H1 (cell line): ENCODE measurements around the gene ASAP3. TPM values are rescaled to one million over a fixed set of nuclear protein-coding genes. Genes with fewer than 3 reads are reported as not detected.

Experiments used
- CTCF ChIA-PET: fragments of 300-600 bp; sonication (Branson Sonifier 250); formaldehyde crosslinking; loops from one replicate; lab custom pipeline; 2021; ENCODE audit not compliant: partially characterized antibody; lab: Charles Lee
- POLR2A ChIA-PET: fragments of 300-600 bp; sonication (Branson Sonifier 250); formaldehyde crosslinking; loops from one replicate; lab custom pipeline; 2021; ENCODE audit warnings: inconsistent platforms; ENCODE audit not compliant: partially characterized antibody; lab: Charles Lee
- DNase-seq, 2 experiments: peaks; one replicate each; pipeline versions ENCODE4 v3.0.0 to v3.0.0-alpha.2; 2010 to 2022; ENCODE audit warnings: low spot score in 2 of 2, low read depth in 1 of 2, mixed read lengths in 1 of 2
- FAIRE-seq: peaks from 2 replicates; lab custom pipeline; 2011; peaks lifted over from hg19 to GRCh38; lab: Jason Lieb, UNC
- H2AFZ ChIP-seq: 2 replicates; pipeline ENCODE4 v1.8.1; 2012; ENCODE audit warnings: low read length, inconsistent platforms
- H2AK5ac ChIP-seq: 2 replicates; pipeline ENCODE4 v1.6.1; 2013; ENCODE audit warnings: low read depth, low read length
- H2BK120ac ChIP-seq: replicated peaks from 2 replicates; pipeline ENCODE3; 2013; ENCODE audit warnings: low read depth, low read length, inconsistent platforms
- H2BK12ac ChIP-seq: 2 replicates; pipeline ENCODE4 v1.6.1; 2013; ENCODE audit warnings: low read depth, low read length
- H2BK15ac ChIP-seq: 2 replicates; pipeline ENCODE4 v1.6.1; 2013; ENCODE audit warnings: low read length
- H2BK20ac ChIP-seq: 2 replicates; pipeline ENCODE4 v1.6.1; 2013; ENCODE audit warnings: low read length
- H2BK5ac ChIP-seq: 2 replicates; pipeline ENCODE4 v1.6.1; 2013; ENCODE audit warnings: low read depth, low read length
- H3K14ac ChIP-seq: 2 replicates; pipeline ENCODE4 v1.6.1; 2013; ENCODE audit warnings: inconsistent platforms; ENCODE audit not compliant: insufficient read length
- H3K18ac ChIP-seq: 2 replicates; pipeline ENCODE4 v1.6.1; 2013; ENCODE audit warnings: low read length; ENCODE audit errors: extremely low read depth
- H3K23ac ChIP-seq: 2 replicates; pipeline ENCODE4 v1.6.1; 2013; ENCODE audit warnings: inconsistent platforms; ENCODE audit not compliant: insufficient read length
- H3K23me2 ChIP-seq: 2 replicates; pipeline ENCODE4 v1.6.1; 2013; ENCODE audit warnings: low read depth, low read length
- H3K27ac ChIP-seq: 2 replicates; pipeline ENCODE4 v1.6.1; 2011; ENCODE audit warnings: low read depth, low read length, inconsistent platforms
- H3K27me3 ChIP-seq, 4 experiments: replicated peaks in 1 of 4; 1 replicate in 1 of 4; 2 replicates in 3 of 4; pipeline versions ENCODE4 v1.6.1 to v1.8.1; 2011 to 2013; ENCODE audit warnings: low read length in 3 of 4, mild to moderate bottlenecking in 3 of 4, inconsistent platforms in 2 of 4, mixed read lengths in 2 of 4, moderate library complexity in 1 of 4; ENCODE audit not compliant: control insufficient read depth in 3 of 4, insufficient read depth in 3 of 4; ENCODE audit errors: extremely low read depth in 1 of 4
- H3K36me3 ChIP-seq, 4 experiments: 2 replicates each; pipeline versions ENCODE4 v1.6.1 to v1.8.1; 2011 to 2013; ENCODE audit warnings: mild to moderate bottlenecking in 4 of 4, low read length in 3 of 4, moderate library complexity in 2 of 4, control low read depth in 1 of 4, inconsistent platforms in 1 of 4; ENCODE audit not compliant: insufficient read depth in 4 of 4, control insufficient read depth in 2 of 4
- H3K4ac ChIP-seq: replicated peaks from 2 replicates; pipeline ENCODE3; 2013; ENCODE audit warnings: low read length, low read depth, mixed read lengths, inconsistent platforms; ENCODE audit not compliant: insufficient read length
- H3K4me1 ChIP-seq, 4 experiments: replicated peaks in 1 of 4; 1 replicate in 1 of 4; 2 replicates in 3 of 4; pipeline versions ENCODE4 v1.6.1 to v1.8.1; 2011 to 2013; ENCODE audit warnings: low read length in 3 of 4, inconsistent platforms in 2 of 4, mixed read lengths in 1 of 4; ENCODE audit not compliant: insufficient read depth in 4 of 4, control insufficient read depth in 3 of 4
- H3K4me2 ChIP-seq, 2 experiments: 2 replicates each; pipeline versions ENCODE4 v1.6.1 to v1.8.1; 2011 to 2013; ENCODE audit warnings: low read depth in 2 of 2, low read length in 2 of 2, control low read depth in 1 of 2, inconsistent platforms in 1 of 2, mild to moderate bottlenecking in 1 of 2; ENCODE audit not compliant: insufficient read depth in 1 of 2
- H3K4me3 ChIP-seq, 4 experiments: fragments of 200-600, 300-600 bp in 1 of 4; sonication (generic), shearing (Covaris generic), sonication (Bioruptor Twin) in 1 of 4; 2 replicates each; pipeline versions ENCODE4 v1.5.1 to v1.8.1; 2011 to 2016; ENCODE audit warnings: low read length in 4 of 4, low read depth in 3 of 4, control low read depth in 2 of 4, inconsistent platforms in 2 of 4, mild to moderate bottlenecking in 2 of 4, mixed read lengths in 1 of 4, moderate library complexity in 1 of 4; ENCODE audit not compliant: insufficient read depth in 2 of 4; ENCODE audit errors: extremely low read depth in 1 of 4
- H3K56ac ChIP-seq: replicated peaks from 2 replicates; pipeline ENCODE3; 2013; ENCODE audit warnings: low read depth, mild to moderate bottlenecking, mixed read lengths, low read length, inconsistent platforms; ENCODE audit not compliant: insufficient read length
- H3K79me1 ChIP-seq: 2 replicates; pipeline ENCODE4 v1.6.1; 2013; ENCODE audit warnings: low read depth, low read length, control low read depth
- H3K79me2 ChIP-seq, 2 experiments: 2 replicates each; pipeline versions ENCODE4 v1.6.1 to v1.8.1; 2012 to 2013; ENCODE audit warnings: low read length in 2 of 2, mild to moderate bottlenecking in 2 of 2, inconsistent platforms in 1 of 2; ENCODE audit not compliant: insufficient read depth in 2 of 2, control insufficient read depth in 1 of 2
- H3K9ac ChIP-seq, 4 experiments: replicated peaks in 1 of 4; 1 replicate in 1 of 4; 2 replicates in 3 of 4; pipeline versions ENCODE4 v1.6.1 to v1.8.1; 2011 to 2013; ENCODE audit warnings: low read depth in 3 of 4, low read length in 3 of 4, control low read depth in 2 of 4, mild to moderate bottlenecking in 2 of 4, moderate library complexity in 2 of 4, inconsistent platforms in 1 of 4; ENCODE audit errors: extremely low read depth in 1 of 4
- H3K9me3 ChIP-seq, 2 experiments: 2 replicates each; pipeline versions ENCODE4 v1.6.1 to v1.8.1; 2012 to 2013; ENCODE audit warnings: mild to moderate bottlenecking in 2 of 2, moderate library complexity in 2 of 2, control low read depth in 1 of 2, inconsistent platforms in 1 of 2, low read depth in 1 of 2, low read length in 1 of 2, mixed read lengths in 1 of 2; ENCODE audit not compliant: insufficient read depth in 2 of 2
- H4K20me1 ChIP-seq, 2 experiments: replicated peaks in 1 of 2; 2 replicates each; pipeline versions ENCODE3 to v1.8.1; 2011 to 2013; ENCODE audit warnings: inconsistent platforms in 2 of 2, low read length in 2 of 2, mild to moderate bottlenecking in 1 of 2; ENCODE audit not compliant: insufficient read depth in 2 of 2, control insufficient read depth in 1 of 2
- H4K5ac ChIP-seq: 2 replicates; pipeline ENCODE4 v1.6.1; 2013; ENCODE audit warnings: low read length, low read depth, mixed read lengths, inconsistent platforms; ENCODE audit not compliant: insufficient read length
- H4K8ac ChIP-seq: 2 replicates; pipeline ENCODE4 v1.8.0; 2013; ENCODE audit warnings: mild to moderate bottlenecking, moderate library complexity, low read length, inconsistent platforms; ENCODE audit not compliant: insufficient read depth; ENCODE audit errors: extremely low read depth
- H4K91ac ChIP-seq: replicated peaks from 2 replicates; pipeline ENCODE3; 2013; ENCODE audit warnings: low read length, mixed read lengths, inconsistent platforms; ENCODE audit not compliant: insufficient read length
- BCL11A ChIP-seq, 2 experiments: IDR thresholded peaks; one replicate each; pipeline ENCODE4 v1.6.1; 2011; ENCODE audit warnings: low read depth in 2 of 2, low read length in 2 of 2, mild to moderate bottlenecking in 2 of 2
- CBX5 ChIP-seq: fragments of 300-800, 300-1000 bp; sonication (generic); IDR thresholded peaks from 2 replicates; pipeline ENCODE4 v1.7.1; 2016; ENCODE audit warnings: antibody characterized with exemption, low read length, low read depth
- CBX8 ChIP-seq: fragments of 300-800, 300-1000 bp; sonication (generic); IDR thresholded peaks from 2 replicates; pipeline ENCODE4 v1.7.1; 2016; ENCODE audit warnings: low read depth, low read length, borderline replicate concordance
- CREB1 ChIP-seq: IDR thresholded peaks from 2 replicates; pipeline ENCODE4 v1.6.1; 2012; ENCODE audit warnings: inconsistent platforms
- EP300 ChIP-seq, 2 experiments: IDR thresholded peaks; 1 replicate in 1 of 2; 2 replicates in 1 of 2; pipeline ENCODE4 v1.6.1; 2011 to 2012; ENCODE audit warnings: low read depth in 2 of 2, low read length in 2 of 2, mild to moderate bottlenecking in 2 of 2, borderline replicate concordance in 1 of 2, inconsistent platforms in 1 of 2, moderate library complexity in 1 of 2
- HDAC6 ChIP-seq: IDR thresholded peaks from one replicate; pipeline ENCODE4 v1.7.1; 2012; ENCODE audit warnings: low read depth, mild to moderate bottlenecking, inconsistent platforms, low read length, moderate library complexity
- NANOG ChIP-seq: IDR thresholded peaks from 2 replicates; pipeline ENCODE4 v1.6.1; 2011; ENCODE audit warnings: low read length, low read depth, mild to moderate bottlenecking, inconsistent platforms; ENCODE audit not compliant: insufficient read depth, poor library complexity, severe bottlenecking
- POU5F1 ChIP-seq: IDR thresholded peaks from 2 replicates; pipeline ENCODE4 v1.6.1; 2011; ENCODE audit warnings: low read depth, mild to moderate bottlenecking, low read length, moderate library complexity
- RNF2 ChIP-seq: fragments of 200-900, 300-1000 bp; sonication (generic); IDR thresholded peaks from 2 replicates; pipeline ENCODE4 v1.7.1; 2016; ENCODE audit warnings: borderline replicate concordance, low read depth, mild to moderate bottlenecking, antibody characterized with exemption, low read length; ENCODE audit not compliant: poor library complexity, severe bottlenecking; ENCODE audit errors: missing control alignments
- SP2 ChIP-seq: IDR thresholded peaks from 2 replicates; pipeline ENCODE4 v1.6.1; 2012; ENCODE audit warnings: mild to moderate bottlenecking, low read length, inconsistent platforms
- SUZ12 ChIP-seq: fragments of 200-600 bp; sonication (generic); IDR thresholded peaks from 2 replicates; pipeline ENCODE4 v1.6.1; 2012; ENCODE audit warnings: mild to moderate bottlenecking, inconsistent platforms, low read length, moderate library complexity, mixed read lengths
- USF2 ChIP-seq: IDR thresholded peaks from 2 replicates; pipeline ENCODE4 v1.6.1; 2011; ENCODE audit warnings: low read length, improper control_type of control experiment
- WGBS, 2 experiments: shearing (Covaris generic) in 1 of 2; methylation state at CpG; one replicate each; pipeline versions ENCODE4 v1.1.6 to v1.1.7; 2013 to 2015; ENCODE audit warnings: low lambda C conversion rate in 2 of 2, mixed read lengths in 2 of 2, inconsistent platforms in 1 of 2, low coverage in 1 of 2, missing lambda C conversion rate in 1 of 2; ENCODE audit not compliant: insufficient replicate concordance in 2 of 2, insufficient coverage in 1 of 2, insufficient read length in 1 of 2; ENCODE audit errors: extremely low coverage in 1 of 2, missing lambda C conversion rate in 1 of 2; 5-methylcytosine and 5-hydroxymethylcytosine counted together
- polyA plus RNA-seq, 7 experiments: library from polyadenylated mRNA; depleted of rRNA in 3 of 7; stranded (reverse) in 5 of 7; unstranded in 2 of 7; fragments of >200 nt in 5 of 7; fragments of 200-250 nt in 2 of 7; gene quantifications; 1 replicate in 5 of 7; 2 replicates in 1 of 7; 4 replicates in 1 of 7; pipeline versions ENCODE4 v1.2.1 to v1.2.3, GENCODE V29; 2011 to 2013; ENCODE audit warnings: missing spikeins in 2 of 7, mixed read lengths in 2 of 7
- total RNA-seq: library from RNA; stranded (reverse); fragmentation: NEBNext Ultra II Directional; extraction: Animal tissue kit (Norgen Biotek cat#: 25700); gene quantifications from 2 replicates; pipeline ENCODE4 v1.2.1, GENCODE V29; 2021

ASAP3 gene
- total and polyA plus RNA-seq, 2 of the 8 experiments (the other 6 are each of a cell fraction or from before 2014, with no cell fraction given), result 53.1 to 58.0 TPM

DNA sequence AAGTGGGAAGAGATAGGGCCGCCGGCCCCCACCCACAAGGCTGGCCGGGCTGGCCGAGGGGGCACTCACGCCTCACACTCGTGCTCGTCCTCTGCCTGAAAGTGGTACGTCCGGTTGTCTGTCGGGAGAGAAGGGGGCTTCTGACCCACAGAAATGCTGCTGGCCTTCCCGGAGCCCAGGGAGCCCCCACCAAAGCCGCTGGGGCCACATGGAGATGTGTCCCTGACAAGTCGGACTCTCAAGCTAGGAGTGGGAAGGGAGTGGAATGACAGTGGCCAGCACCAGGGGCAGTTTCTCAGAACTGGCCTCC is 46.7 kb downstream of the ASAP3 start:
- Histone ChIP-seq H3K23ac (no peak overlapping the region), H3K9ac (no peak overlapping the region), H3K27me3 (no peaks in the 10 kb centered on the region), H2BK20ac (no peak overlapping the region), H3K79me1 (no peaks in the 10 kb centered on the region), H3K14ac (no peak overlapping the region), H2AK5ac (no peak overlapping the region), H3K27ac (no peak overlapping the region), H4K5ac (no peak overlapping the region), H2BK120ac (no peak overlapping the region), H3K4me1 (peaks cover 0 to 8% (median 4%) of the 10 kb centered on the region in 4 experiments; a peak in 5 of 7 replicates), H3K4me2 (peak overlapping the region; percentile 33 to 56; a peak in 3 of 4 replicates), H3K4ac (no peak overlapping the region), H3K4me3 (peak overlapping the region in 1 of 4 experiments; percentile 49; a peak in 2 of 8 replicates), H3K23me2 (no peaks in the 10 kb centered on the region), H2BK12ac (no peak overlapping the region), H2AFZ (no peak overlapping the region), H3K18ac (no peak overlapping the region), H3K56ac (no peak overlapping the region), H3K36me3 (peaks cover 4 to 30% (median 15%) of the 10 kb centered on the region in 4 experiments; a peak in 5 of 8 replicates), H3K79me2 (no peaks in the 10 kb centered on the region), H4K20me1 (peaks cover 0 to 7% of the 10 kb centered on the region in 2 experiments), H4K8ac (no peak overlapping the region; the same call in 1 of the 2 replicates), H4K91ac (no peak overlapping the region), H3K9me3 (no peaks in the 10 kb centered on the region), H2BK15ac (no peak overlapping the region), H2BK5ac (no peak overlapping the region)
- ChIA-PET POLR2A (interaction anchor here (0.6 to 3.0 kb wide), 6 partner anchors 12 to 459 kb away, joined by 3 to 14 read pairs (median 6); partner anchors contain the start of genes HNRNPR, RPL11 and TCEA3), CTCF (interaction anchor here (0.8 to 1.6 kb wide), 6 partner anchors 14 to 254 kb away, joined by 3 to 7 read pairs (median 4); no protein-coding TSS in a partner anchor)
- DNase-seq (peak in 1 of 2 experiments; percentile 49), FAIRE-seq (no peak)
- 82% methylated on average over 13 of the region's 13 CpGs; no CpG with 5 or more reads in 1 of the 2 experiments for WGBS, 2 experiments
- TF ChIP-seq CBX5, result no peak
- TF ChIP-seq SP2, result no peak
- TF ChIP-seq CBX8, result no peak
- no peak for TF ChIP-seq RNF2
- TF ChIP-seq NANOG, result no peak
- no peak for TF ChIP-seq SUZ12
- no peak for TF ChIP-seq CREB1
- TF ChIP-seq EP300 (IDR thresholded peaks at IDR 0.05; ENCODE audit: borderline replicate concordance in 1 of 2, low read depth in 2 of 2, low read length in 2 of 2), result no peak
- no peak for TF ChIP-seq USF2
- no peak for TF ChIP-seq HDAC6
- TF ChIP-seq POU5F1, result no peak
- no peak for TF ChIP-seq BCL11A (IDR thresholded peaks at IDR 0.05; ENCODE audit: low read depth in 2 of 2, low read length in 2 of 2)
